Urothelium cell line (cell line): ENCODE data around the gene PGAM2.

ENCODE experiments used
- DNase-seq: peaks from one replicate; pipeline ENCODE4 v3.0.0; 2011; ENCODE audit warnings: low spot score, mixed read lengths
- FAIRE-seq: peaks from 2 replicates; lab custom pipeline; 2011; peaks lifted over from hg19 to GRCh38; lab: Jason Lieb, UNC

PGAM2 gene

DNA sequence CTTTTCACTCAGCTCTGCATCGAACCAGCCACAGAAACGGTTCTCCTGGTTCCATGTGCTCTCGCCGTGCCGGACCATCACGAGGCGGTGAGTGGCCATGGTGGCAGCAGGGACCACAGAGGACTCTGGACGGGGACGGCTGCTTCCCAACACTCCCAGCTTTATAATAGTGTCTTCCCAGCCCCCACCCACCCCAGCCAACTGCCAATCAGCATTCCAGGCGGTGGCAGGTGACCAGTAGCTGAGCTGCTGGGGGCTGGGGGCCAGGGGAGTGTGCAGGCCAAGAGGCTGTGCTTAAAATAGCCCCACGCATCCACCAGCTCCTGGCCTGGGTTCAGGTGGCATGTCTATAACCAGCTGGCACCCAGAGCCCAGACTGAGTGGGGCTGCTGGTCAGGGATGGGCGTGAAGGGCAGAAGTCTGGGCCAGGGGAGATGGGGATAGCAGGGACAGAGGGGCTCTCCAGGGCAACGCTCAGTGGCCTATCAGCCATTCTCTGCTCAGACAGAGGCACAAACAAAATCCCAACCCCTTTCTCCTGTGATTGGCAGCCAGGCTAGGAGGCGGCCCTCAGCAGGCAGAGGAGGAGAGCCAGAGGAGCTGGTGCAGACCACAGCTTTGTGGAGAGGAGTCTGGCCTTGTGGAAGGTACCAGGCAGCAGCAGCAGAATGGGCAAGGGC, at the start of gene PGAM2:
Gene PGAM2 (minus strand): TSS at position 137 of the 680 bp plus-strand sequence. CDS start 38 bp downstream, at position 99.
- FAIRE-seq = no peak
- no peak for DNase-seq

DNA sequence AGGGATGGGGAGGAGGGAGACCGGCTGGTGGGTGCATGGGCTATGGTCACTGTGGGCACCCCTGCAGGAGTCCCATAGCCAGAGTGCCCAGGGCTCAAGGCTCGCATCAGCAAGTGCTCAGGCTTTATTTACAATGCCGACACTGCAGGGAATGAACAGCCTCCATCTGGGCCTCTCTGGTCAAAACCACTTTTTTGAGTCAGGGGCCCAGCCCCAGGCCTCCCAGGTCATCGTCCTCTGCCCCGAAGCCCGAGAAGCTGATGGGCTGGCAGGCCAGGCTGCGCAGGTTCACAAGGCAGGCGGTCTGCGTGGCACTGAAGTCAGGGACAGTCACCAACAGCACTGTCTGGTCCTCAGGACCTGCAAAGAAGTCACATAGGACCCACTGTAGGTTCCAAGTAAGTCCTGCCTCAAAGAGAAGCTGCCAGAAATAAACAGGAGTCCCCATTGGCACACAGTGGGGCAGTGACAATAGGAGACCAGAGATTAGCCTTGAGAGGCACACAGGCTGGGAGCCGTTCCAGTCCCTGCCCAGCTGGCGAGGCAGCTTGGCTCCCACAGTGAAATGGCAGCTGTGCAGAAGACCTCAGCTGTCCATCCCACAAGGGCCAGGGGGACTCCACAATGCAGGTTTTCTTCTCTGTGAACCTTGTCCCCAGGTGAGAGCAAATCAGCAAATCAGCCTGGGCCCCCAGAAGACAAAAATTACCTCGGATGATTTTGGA, 49.4 kb upstream of the PGAM2 start:
- no peak for DNase-seq
- FAIRE-seq = no peak

DNA sequence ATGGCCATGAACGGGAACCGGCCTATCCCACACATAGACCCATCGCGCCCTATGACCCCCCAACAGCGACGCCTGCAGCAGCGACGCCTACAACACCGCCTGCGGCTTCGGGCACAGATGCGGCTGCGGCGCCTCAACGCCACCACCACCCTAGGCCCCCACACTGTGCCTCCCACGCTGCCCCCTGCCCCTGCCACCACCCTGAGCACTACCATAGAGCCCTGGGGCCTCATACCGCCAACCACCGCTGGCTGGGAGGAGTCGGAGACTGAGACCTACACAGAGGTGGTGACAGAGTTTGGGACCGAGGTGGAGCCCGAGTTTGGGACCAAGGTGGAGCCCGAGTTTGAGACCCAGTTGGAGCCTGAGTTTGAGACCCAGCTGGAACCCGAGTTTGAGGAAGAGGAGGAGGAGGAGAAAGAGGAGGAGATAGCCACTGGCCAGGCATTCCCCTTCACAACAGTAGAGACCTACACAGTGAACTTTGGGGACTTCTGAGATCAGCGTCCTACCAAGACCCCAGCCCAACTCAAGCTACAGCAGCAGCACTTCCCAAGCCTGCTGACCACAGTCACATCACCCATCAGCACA, 48.5 kb upstream of the PGAM2 start:
- DNase-seq (no peak), FAIRE-seq (peak; percentile 44)

DNA sequence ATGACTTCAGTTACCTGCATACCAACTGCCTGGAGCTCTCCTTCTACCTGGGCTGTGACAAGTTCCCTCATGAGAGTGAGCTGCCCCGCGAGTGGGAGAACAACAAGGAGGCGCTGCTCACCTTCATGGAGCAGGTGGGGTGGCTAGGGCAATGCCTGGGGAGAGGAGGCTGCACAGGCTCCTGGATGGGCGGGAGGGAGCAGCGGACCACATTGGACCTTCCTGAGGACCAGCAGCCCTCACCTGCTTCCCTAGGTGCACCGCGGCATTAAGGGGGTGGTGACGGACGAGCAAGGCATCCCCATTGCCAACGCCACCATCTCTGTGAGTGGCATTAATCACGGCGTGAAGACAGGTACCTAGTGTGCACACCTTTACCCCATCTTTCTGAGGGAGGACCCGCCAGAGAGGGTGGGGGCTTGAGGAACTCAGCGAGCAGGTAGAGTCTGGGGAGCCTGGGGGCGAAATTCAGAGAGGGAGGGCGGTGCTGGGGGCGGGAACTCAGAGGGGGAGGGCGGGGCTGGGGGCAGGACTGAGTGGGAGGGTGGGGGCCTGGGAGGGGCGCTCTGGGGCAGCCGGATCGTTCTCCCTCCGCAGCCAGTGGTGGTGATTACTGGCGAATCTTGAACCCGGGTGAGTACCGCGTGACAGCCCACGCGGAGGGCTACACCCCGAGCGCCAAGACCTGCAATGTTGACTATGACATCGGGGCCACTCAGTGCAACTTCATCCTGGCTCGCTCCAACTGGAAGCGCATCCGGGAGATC, 47.8 kb upstream of the PGAM2 start:
- FAIRE-seq = peak; percentile 91
- DNase-seq = no peak

DNA sequence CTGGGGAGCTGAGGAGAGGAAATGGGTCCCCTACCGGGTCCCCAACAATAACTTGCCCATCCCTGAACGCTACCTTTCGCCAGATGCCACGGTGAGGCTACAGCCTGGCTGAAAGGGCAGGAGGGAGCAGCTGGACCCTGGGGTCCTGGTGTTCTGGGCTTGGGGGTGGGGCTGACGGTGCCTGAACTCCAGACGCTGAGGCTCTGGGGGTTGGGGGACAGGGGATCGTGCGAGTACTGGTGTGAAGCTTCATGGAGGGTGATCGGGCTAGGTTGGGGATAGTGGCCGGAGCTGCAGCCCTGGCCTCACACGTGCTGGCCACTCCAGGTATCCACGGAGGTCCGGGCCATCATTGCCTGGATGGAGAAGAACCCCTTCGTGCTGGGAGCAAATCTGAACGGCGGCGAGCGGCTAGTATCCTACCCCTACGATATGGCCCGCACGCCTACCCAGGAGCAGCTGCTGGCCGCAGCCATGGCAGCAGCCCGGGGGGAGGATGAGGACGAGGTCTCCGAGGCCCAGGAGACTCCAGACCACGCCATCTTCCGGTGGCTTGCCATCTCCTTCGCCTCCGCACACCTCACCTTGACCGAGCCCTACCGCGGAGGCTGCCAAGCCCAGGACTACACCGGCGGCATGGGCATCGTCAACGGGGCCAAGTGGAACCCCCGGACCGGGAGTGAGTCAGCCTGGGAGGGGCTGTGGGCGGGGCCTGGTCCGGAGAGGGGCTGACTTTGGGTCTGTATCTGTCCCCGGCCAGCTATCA, 47.0 kb upstream of the PGAM2 start:
- no peak for DNase-seq
- FAIRE-seq = peak; percentile 44

DNA sequence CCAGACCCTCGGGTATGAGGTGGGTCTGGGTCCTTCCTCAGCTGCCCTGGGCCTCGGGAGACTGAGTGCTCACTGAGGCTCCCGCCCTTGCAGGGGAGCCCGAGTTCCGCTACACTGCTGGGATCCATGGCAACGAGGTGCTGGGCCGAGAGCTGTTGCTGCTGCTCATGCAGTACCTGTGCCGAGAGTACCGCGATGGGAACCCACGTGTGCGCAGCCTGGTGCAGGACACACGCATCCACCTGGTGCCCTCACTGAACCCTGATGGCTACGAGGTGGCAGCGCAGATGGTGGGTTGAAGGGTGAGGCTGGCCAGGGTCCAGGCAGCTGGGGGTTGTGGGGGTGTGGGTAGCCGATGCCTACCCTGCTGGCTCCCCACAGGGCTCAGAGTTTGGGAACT, 46.4 kb upstream of the PGAM2 start:
- DNase-seq = no peak
- peak; percentile 74 for FAIRE-seq

DNA sequence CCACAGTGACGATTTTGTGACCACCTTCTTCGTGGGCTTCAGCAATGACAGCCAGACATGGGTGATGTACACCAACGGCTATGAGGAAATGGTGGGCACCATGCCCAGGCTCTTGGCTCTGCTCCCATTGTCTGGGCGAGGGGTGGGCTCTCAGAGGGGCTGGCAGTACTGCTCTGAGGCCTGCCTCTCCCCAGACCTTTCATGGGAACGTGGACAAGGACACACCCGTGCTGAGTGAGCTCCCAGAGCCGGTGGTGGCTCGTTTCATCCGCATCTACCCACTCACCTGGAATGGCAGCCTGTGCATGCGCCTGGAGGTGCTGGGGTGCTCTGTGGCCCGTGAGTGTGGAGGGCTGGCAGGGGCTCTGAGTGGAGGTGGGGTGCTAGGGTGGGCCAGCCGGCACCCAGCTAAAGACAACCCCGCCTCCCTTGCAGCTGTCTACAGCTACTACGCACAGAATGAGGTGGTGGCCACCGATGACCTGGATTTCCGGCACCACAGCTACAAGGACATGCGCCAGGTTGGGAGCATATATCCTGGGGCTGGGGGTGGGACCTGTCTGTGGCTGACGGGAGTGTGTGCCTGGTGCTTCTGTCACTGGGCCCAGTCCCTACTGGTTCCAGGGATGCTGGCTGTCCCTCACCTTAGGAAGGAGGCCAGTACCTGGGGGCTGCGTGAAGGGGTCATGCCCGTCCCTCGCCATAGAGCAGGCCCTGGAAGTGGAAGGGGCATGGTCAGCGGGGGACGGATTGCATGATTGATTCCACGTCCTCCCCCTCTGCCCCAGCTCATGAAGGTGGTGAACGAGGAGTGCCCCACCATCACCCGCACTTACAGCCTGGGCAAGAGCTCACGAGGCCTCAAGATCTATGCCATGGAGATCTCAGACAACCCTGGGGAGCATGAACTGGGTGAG, 45.6 kb upstream of the PGAM2 start:
- DNase-seq = no peak
- peak; percentile 9 for FAIRE-seq

DNA sequence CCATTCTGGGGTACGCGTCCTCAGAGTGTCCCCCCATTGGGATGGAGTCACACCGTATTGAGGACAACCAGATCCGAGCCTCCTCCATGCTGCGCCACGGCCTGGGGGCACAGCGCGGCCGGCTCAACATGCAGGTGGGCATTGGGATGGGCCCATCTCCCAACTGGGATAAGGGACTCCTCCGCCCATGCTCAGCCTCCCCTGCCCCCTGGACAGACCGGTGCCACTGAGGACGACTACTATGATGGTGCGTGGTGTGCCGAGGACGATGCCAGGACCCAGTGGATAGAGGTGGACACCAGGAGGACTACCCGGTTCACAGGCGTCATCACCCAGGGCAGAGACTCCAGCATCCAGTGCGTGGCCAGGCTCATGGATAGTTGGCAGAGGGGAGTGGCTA, 44.6 kb upstream of the PGAM2 start:
- FAIRE-seq (peak; percentile 79), DNase-seq (no peak)

DNA sequence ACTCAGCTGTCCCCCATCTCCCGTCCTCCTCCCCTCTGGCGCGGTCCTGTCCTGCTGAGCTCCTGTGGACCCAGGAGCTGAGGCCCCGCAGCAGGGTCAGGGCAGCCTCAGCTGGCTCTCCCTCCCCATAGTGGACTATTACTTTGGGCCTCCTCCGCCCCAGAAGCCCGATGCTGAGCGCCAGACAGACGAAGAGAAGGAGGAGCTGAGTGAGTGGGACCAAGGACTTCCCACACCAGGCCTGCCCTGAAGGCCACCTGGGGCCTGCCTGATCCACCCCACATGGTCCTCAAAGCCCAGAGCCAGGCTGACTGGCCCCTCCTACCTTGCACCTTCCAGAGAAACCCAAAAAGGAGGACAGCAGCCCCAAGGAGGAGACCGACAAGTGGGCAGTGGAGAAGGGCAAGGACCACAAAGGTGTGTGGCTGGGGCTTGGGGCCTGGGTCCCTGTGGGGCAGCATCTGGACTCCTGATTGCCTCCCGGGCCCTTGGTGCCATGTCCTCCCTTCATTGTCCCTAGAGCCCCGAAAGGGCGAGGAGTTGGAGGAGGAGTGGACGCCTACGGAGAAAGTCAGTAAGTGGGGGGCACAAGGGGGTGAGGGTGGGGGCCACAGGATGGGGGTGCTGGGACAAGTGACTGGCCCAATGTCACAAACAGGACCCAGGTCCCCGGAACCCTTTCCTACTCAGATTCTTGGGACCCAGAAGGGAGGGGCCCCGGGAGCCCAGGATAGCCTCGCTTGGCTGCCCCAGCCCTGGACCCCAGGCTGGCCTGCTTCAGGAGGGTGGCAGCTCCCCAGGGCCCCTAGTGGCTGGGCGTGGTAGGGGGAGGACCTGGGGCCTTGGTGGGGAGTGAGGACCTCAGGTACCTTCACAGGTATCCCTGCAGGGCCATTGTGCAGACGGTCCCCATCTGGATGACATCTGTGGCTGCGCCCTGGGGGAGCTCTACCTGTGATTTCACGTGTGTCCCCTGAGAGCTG, 43.7 kb upstream of the PGAM2 start:
- FAIRE-seq = no peak
- DNase-seq = no peak

DNA sequence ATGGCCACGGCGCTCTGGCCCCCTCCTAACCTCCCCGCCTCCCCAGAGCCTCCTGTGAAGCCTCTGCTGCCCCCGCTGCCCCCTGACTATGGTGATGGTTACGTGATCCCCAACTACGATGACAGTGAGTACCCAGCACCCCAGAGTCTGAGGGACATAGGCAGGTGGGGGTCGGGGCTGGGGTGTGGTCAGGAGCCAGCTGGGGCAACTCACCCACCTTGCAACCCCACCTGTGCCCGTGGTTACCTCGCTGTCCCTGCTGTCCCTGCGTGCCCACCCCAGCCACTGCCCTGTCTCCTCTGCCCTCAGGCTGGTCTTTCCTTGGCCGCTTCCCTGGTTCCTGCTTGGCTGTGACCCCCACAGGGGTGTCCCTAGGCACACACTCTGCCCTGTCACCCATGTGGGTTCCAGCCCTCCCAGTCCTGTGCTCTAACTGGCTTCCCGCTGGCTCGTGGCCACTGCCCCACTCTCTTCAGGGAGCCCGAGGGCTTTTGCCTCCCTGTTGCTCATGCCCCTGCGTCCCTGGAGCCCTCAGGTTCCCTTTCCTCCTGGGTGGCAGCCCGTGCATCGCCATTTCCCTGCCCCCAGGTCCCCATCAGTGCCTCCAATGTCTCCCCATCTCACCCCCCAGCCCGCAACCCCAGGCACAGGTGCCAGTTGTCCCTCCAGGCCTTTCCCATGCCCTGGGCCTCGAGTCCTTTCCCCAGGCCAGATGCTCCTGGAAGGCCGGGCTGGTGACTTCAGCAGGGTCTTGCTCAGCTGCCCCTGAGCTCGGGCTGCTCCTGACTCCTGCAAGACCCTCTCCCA, 42.8 kb upstream of the PGAM2 start:
- FAIRE-seq (peak; percentile 9), DNase-seq (no peak)

DNA sequence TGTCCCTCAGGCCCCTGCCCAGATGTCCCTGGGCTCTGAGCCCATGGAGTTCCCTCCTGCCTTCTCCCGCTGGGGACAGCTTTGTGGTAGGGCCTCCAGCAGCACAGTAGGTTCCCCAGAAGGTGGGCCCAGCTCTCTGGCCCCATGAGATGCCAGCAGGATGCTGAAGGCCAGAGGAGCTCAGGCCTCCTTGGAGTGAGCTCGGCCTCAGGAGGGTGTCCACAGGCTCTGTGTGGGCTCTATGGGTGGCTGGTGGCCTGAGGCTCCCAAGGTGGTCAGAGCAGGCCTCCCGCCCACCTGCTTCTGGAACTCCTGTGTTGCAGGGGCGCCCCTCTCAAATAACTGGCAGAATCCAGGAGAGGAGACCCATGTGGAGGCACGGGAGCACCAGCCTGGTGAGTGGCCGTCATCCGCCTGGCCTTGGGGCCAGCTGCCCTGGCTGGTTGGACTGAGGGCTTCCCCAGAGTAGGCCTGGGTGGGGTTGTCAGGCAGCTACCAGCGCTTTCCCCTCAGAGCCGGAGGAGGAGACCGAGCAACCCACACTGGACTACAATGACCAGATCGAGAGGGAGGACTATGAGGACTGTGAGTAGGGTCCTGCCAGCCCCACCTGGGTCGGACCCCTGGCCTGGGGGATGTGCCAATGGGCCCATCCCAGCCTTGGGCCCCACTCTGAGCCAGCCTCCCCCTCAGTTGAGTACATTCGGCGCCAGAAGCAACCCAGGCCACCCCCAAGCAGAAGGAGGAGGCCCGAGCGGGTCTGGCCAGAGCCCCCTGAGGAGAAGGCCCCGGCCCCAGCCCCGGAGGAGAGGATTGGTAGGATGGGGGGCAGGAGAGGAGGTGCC, 42.0 kb upstream of the PGAM2 start:
- no peak for FAIRE-seq

DNA sequence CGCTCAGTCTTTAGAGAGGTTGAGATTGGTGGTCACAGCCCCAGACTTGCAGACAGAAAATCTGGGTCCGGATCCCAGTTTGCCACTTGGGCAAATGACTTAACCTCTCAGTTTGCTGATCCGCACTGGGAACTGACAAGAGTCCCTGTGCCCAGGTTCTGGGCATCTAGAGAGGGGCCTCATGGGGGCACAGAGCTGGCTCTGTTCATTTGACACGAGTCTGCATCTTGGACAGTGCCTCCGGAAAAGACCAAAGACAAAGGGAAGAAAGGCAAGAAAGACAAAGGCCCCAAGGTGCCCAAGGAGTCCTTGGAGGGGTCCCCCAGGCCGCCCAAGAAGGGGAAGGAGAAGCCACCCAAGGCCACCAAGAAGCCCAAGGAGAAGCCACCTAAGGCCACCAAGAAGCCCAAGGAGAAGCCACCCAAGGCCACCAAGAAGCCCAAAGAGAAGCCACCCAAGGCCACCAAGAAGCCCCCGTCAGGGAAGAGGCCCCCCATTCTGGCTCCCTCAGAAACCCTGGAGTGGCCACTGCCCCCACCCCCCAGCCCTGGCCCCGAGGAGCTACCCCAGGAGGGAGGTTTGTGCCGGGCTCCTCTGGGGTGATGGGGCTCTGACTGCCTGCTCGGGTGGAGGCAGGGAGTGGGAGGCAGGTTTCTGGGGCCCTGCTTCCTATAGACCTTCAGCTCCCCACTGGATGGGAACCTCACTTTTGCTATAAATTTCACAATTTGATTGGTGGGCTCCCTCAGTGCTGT, 41.1 kb upstream of the PGAM2 start:
- no peak for FAIRE-seq
- no peak for DNase-seq

More for the DNA sequence above, 42.0 kb upstream of the PGAM2 start:
- DNase-seq = no peak

DNA sequence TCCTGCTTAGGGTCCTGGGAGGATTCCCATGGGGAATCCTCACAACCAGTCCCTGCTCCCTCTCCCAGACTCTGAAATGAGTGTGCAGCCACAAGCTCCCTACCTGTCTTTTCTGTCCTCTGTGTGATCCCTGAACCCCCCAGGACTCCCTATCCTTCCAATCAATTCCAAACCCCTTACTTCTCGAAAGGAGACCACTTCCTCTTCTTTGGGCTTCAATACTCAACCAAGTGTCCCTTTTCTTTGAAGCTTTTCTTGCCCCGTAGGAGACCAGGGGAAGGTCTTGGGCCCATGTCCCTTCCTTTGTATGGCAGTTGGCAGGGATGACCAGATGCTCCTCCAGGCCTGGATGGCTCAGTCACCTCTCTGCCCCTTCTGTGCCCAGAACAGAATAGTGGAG, 40.5 kb upstream of the PGAM2 start:
- DNase-seq (no peak), FAIRE-seq (no peak)

DNA sequence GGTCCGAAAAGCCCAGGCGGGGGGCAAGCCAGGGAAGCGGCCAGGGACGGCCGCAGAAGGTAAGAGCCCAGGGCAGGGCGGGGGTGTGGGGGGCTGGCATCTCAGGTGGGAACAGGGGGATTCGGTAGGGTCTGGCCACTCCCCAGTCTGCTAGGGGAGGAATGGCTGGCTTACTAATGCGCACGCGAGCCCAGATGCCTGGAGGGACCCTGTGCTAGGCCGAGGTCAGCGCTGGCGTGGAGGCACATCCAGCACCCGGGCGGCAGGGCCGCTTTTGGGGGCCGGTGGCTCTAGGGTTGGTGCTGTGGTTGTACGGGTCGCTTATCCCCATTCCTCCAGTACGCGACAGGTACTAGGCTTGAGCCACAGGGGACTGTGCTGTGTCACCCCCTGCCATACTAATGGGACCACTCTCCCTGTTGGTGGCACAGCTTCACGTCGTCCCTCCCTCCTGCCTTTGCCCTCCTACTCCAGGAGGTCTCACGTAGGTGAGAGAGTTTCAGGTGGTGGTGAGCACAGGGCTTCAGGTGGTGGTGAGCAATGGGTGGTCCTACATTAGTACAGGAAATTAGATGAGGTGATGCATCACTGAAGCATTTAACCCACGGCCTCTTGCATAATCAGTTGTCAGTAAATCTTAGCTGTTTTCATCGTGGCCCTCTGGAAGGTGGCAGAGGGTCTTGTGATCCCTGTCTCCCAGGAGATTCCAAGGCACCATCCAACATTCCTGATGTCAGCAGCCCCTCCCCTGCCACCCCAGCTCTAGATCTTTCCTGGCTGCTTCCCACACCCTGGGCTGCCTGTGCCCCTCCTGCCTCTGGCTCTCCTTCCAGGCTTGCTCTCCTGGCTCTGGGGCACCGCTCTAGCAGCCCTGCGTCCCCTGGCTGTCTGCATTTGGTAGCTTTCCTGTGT, 39.7 kb upstream of the PGAM2 start:
- peak; percentile 90 for FAIRE-seq

More for the DNA sequence above, 39.7 kb upstream of the PGAM2 start:
- peak; percentile 54 for DNase-seq
